GM12875 (cell line): ENCODE results near the gene BHLHE23.

ENCODE experiments used
- H3K4me3 ChIP-seq: one replicate; pipeline ENCODE4 v1.5.1; 2011; ENCODE audit warnings: low read depth, low read length, control low read depth
- CTCF ChIP-seq: IDR thresholded peaks from 2 replicates; pipeline ENCODE4 v1.5.1; 2011; ENCODE audit warnings: low read depth, mild to moderate bottlenecking, control low read depth, inconsistent platforms, low read length, moderate library complexity, borderline replicate concordance; ENCODE audit not compliant: insufficient read depth

BHLHE23 gene

GRCh38 chr20:62970307-62971210 is 36.2 kb downstream of the BHLHE23 start:
- no peak for TF ChIP-seq CTCF
- H3K4me3 ChIP-seq = no peak overlapping the region

DNA sequence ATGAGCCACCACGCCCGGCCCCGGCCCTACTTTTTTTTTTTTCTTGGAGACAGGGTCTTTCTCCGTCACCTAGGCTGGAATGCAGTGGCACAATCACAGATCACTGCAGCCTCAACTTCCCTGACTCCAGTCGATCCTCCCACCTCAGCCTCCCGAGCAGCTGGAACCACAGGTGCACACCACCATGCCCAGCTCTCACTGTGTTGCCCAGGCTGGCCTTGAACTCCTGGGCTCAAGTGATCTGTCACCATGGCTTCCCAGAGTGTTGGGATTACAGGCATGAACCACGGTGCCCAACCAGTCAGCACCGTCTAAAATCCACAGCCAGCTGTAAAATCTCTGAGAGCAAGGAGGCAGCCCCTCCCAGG is 36.8 kb downstream of the BHLHE23 start:
- no peak for TF ChIP-seq CTCF
- H3K4me3 ChIP-seq = no peak overlapping the region

- TF ChIP-seq CTCF = no peak
- no peak overlapping the region for H3K4me3 ChIP-seq
These were observed 37.5 kb downstream of the BHLHE23 start for GRCh38 chr20:62969179-62969760.

DNA sequence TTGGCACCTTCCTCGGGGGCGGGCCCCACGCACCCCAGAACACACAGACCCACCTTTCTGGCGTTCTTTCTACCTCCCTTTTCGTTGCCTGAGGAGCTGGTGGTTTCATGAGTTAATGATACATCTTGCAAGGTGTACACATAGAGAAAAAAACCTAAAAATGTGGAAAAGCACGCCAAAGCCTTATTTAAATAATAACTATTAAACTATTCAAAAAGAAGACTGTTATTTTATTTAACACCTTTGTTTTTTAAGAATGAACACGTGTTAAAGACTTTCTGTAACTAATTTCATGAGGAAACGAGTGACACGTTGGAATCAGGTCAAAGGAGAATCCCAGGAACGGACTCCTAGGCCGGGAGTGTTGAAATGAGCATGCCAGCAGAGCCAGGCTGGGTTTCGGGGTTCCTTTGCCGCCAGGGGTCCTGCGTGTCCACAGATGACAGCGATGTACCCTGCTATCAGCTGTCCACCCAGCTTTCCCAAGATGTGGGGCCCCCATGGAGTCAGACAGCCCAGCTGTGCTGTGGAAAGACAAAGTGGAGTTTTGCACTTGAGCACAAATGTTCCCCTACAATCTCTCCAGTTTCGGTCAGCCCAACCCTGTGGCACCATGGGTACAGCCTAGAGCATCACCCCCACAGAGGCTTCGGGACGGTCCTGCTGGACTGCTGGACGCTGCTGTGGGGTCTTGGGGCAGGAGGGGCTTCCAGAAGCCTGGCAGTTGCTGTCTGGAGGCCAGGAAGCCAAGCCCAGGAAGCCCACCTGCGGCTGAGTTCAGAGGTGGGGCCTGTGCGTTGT is 38.2 kb downstream of the BHLHE23 start:
- H3K4me3 ChIP-seq = no peak overlapping the region
- TF ChIP-seq CTCF = no peak

GRCh38 chr20:62967628-62968351 is 39.0 kb downstream of the BHLHE23 start:
- no peak for TF ChIP-seq CTCF

DNA sequence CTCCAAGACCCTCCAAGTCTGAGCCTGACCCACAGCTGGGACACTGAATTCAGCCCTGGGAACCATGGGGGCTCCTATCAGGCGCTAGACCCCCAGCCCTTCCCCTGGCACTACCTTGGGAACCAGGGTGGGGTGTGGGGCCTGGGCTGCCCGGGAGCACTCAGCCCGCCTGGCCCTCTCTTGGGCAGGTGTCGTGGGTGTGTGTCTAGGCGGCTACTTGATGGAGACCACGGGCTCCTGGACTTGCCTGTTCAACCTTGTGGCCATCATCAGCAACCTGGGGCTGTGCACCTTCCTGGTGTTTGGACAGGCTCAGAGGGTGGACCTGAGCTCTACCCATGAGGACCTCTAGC is 39.6 kb downstream of the BHLHE23 start:
- TF ChIP-seq CTCF = no peak

More at GRCh38 chr20:62967628-62968351, 39.0 kb downstream of the BHLHE23 start:
- H3K4me3 ChIP-seq = no peak overlapping the region

More for the DNA sequence above, 39.6 kb downstream of the BHLHE23 start:
- H3K4me3 ChIP-seq = no peak overlapping the region
